GM19397 (cell line): ENCODE results near the gene ANKRD63.

Experiments used
- ATAC-seq: cut with Tn5 transposase; IDR thresholded peaks from one replicate; pipeline ENCODE4 v1.9.1; 2021; ENCODE audit warnings: mild to moderate bottlenecking, moderate library complexity; ENCODE audit not compliant: unreplicated experiment

ANKRD63 gene

DNA sequence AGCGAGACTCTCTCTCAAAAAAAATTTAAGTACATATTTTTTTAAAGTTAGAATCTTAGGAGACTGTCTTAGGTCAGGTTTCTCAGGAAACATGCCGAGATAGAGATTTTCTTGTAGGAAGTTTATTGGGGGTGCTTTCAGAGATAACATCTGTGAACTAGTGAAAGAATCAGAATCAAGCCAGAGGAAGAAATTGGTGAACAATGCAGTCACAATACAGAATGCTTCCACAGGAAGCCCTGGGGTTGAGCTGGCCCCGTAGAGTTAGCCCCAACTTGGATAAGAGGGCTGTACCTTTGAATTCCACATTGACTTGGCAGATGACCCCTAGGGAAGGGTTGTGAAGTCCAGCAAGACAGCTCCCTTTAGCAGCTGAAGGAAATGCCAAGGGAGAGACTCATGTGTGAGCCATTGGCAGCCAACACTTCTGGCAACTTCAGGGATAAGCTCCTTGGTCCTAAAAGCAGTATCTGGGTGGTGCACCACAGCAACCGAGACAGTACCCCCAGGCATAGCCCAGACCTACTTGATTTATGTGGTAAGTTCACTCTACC lies 31.9 kb upstream of the ANKRD63 start:
- ATAC-seq: no peak

DNA sequence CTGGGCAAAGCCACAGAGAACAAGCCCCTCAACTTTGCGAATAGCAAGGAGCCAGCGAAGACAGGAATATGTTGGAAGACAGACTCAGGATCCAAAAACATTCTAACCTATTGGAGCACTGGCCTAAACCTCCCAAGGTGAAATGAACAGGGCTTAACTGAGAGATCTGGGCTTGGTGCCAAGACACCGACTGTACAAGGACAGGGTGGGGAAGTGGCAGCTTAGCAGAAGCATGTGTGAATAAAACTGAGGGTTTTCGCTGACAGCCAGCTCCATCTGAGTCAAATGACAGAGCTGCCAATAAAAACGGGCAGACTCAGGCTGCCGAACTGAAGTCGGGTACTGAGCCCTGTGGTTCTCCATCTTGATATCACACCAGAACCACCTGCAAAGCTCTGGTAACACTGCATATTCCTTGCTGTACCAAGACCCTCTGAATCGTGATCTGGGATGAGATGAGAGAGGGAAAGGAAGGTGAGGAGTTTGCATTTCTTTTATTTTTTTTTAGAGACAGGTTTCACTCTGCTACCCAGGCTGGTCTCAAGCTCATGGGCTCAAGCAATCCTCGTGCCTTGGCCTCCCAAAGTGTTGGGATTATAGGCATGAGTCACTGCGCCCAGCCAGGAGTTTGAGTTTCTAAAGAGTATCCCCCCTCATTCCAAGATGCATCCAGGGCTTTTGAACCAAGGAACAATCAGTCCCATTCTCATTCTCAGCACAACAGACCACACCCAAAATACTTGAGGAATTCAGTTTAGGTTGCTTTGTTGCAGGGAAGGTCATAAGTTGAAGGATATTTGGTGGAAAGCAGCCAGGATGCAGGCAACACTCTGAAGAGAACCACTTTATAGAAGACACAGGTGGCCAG lies 30.9 kb upstream of the ANKRD63 start:
- no peak for ATAC-seq

DNA sequence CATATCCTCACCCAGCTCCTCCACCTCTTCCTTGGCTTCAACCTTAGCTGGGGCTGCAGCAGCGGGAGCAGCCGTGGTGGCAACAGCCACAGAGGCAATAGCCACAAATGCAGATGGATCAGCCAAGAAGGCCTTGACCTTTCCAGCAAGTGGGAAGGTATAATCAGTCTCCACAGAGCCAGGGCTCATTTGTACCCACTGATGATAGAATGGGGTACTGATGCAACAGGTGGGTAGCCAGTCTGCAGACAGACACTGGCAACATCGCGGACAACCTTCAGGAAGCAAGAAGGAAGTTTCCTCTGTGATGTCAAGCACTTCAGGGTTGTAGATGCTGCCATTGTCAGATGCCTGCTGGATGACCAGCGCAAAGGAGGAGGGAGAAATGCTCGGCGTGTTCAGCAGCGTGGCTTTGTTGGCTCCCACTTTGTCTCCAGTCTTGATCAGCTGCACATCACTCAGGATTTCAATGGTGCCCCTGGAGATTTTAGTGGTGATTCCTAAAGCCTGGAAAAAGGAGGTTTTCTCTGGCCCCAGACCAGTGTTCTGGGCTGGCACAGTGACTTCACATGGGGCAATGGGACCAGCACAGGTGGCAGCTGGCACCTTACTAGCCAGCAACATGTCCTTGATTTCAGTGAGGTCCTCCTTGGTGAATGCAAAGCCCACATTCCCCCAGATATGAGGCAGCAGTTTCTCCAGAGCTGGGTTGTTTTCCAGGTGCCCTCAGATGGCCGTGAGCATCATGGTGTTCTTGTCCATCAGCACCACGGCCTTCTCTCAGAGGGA lies 29.7 kb upstream of the ANKRD63 start:
- ATAC-seq: no peak

DNA sequence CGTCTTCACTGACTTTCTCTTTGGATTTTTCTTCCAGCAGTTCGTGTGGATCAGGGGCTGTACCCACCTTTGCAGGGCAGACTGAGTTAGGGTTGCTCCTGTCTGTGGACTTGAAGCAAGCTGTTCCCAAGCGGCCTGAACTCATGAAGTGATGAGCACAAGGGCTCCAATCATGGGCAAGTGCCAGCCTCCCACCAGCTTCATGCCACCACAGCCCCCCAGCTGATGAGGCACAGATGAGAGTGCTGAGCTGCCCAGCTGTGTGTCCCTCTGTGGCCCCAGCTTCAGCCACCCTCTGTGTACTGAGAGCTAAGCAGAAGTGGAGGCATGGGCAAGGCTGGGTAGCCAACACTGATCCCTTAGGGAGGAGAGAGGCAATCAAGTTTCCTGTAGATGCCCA lies 28.1 kb upstream of the ANKRD63 start:
- no peak for ATAC-seq

DNA sequence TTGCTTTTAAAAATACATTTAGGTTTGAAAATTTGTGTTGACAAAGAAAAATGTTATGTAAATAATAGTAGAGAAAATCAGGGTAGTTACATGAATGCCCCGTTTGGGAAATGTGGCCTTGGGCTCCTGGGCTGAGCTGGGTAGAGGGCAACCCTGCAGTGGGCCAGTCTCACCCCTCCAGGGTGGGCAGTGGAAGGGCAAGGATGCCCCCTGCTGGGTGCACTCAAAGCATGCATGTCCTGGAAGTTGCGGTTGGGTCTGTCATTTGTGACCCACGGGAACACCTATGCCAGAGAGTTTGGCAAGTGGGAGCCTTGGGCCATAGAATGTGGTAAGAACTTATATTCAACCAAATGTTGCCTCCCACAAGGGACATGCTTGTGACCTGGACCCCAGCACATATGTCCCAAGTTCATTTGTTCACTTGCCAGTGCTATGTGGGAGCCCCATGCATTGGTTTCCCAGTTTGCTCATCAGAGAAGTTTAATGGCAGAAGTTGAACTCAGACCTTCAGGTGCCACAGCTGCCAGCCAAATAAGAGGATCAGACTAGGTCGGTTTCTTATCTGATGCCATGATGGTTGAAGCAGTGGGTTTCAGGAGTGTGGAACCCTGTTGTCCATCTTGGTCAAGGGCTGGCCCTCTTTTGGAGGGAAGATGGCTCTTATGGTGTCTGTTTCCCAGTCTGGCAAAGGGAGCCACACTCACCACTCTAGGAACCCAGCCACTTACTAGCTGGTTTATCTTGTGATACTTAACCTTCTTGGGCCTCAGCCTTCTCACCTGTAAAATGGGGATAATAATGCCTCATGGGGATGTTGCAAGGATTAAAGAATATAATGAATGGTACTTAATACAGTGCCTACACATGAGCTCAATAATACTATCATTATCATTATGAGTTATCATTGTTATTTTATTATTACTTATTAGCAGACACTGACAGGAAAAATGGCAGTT lies 27.4 kb upstream of the ANKRD63 start:
- ATAC-seq: no peak

DNA sequence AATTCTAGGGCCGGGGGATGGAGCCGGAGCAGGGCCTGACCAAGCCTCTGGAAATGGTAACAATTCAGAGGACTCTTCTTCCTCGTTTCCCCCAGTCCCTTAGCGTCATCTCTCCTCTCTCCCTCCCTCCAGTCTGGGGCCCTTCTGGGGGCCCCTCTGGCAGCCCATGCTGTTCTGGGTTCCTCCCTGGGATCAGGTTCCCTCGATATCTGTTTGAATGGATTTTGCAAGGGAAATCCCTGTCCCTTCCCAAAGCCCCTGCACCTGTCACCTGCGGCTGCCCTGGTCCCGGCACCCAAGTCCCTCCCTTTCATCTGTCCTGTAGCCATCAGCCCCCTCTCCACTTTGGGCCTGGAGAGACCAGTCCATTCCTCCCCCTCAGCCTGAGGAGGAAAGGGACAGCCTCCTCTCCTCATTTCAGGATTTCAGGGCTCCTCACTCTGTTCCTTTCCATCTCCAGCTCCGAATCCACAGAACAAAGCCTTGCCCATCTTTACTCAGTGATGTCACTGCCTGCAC lies 26.5 kb upstream of the ANKRD63 start:
- ATAC-seq: no peak

DNA sequence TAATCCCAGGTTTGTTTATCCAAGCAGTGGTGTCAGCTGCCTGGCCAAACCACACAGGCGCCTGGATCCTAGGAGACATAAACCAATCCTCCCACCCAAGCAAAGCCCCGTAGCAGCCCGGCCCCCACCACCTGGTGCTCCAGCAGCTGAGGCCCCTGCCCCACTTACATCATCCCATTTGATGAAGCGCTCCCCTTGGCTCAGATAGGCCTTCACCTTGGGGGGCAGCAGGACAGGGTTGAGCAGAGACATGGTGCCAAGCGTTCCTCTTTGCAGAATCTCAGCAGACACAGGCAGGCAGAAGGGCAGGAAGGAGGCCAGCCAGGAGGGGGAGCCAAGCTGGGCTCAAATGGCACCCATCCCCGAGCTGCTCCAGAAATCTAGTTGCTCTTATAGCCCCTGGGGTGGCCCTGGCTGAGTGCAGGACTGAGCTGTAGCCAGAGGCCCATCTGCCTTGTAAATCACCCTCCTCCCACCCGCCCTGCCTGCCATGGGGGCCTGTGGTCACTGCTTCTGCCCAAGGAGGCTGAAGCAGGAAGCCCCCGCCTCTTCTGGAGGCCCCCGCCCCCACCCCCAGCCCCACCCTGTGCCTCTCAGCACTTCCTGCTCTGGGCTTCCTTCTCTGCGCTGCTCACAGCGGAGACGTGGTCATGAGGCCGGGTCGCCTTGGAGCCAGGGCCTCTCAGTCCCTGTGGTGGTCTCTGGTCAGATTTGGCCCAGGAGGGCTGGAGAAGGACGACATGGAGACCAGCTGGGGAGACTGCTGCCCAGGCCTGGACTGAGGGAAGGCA lies 24.8 kb upstream of the ANKRD63 start, which contains the start of gene PLCB2:
Gene PLCB2, minus strand, starts transcription at position 515 of the 791 bp plus-strand sequence. Its CDS starts 263 bp downstream, at position 252.
- ATAC-seq: peak; percentile 49

DNA sequence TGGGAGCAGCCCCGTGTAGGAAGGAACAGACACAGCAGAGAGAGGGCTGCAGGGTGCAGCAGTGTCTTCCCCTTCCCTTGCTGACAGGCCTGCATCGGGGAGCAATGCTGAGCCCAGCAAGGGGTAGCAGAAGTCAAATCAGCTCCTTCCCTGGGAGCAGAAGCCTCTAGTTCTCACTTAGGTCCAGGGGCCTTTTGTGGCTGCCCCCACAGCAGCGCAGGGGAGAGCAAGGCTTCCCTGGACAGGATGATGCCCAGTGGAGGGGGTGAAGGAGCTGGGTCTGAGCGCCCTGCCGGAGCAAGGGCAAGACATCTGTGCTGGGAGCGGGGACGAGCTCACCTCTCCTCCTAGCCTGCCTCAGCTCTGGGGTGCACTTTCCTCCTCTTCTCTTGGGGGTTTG lies 24.0 kb upstream of the ANKRD63 start:
- no peak for ATAC-seq

DNA sequence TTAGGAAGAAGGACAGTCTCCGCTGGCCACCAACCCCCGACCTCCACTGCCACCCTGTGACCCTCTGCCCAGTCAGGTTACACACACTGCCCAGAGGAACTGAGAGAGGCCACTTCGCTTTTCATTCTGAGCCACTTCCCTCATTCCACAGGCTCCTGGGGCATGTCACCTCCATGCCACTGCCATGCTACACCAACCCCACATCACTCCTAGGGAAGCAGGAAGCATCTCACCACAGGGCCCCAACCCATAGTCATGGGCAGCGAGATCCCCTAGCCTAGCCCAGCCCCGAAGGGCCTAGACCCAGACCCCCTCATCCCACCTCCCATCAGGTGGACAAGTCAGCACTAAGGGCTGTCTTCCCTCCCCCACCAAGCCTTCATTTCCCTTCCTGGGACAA lies 23.5 kb upstream of the ANKRD63 start:
- ATAC-seq: no peak

DNA sequence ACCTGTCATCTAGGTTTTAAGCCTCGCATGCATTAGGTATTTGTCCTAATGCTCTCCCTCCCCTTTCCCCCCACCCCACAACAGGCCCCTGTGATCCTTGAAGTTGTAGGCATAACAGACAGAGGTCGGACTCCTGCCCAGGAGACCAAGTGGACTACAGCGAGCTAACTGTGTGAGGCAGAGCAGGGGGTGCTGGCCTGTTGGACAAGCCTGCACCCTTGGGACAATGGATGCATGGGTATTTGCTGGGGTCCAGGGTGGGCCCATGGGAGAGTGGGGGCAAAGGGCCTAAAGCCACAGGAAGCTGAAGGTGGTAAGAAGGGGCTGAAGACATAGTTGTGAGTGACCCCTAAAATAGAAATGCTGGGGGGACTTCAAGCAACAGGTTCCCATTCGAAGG lies 22.4 kb upstream of the ANKRD63 start:
- no peak for ATAC-seq

DNA sequence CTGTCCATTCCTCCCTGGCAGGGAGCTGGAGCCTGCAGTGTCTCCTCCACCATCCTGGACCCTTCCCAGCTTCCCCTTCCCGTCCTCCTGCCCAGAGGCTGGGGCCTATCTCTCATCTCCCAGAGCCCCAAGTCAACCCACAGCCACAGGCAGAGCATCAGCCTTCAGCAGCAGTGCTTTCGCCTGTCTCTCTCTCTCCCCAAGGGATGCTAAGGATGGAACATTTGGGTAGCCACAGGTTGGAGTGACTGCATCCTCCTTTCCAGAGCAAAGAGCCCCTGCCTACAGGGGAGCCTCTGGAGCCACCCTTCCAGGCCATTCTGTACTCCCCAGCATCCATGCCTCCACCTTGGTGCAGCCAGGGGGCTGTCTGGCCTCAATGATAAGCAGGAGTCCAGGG lies 20.7 kb upstream of the ANKRD63 start:
- ATAC-seq: no peak

DNA sequence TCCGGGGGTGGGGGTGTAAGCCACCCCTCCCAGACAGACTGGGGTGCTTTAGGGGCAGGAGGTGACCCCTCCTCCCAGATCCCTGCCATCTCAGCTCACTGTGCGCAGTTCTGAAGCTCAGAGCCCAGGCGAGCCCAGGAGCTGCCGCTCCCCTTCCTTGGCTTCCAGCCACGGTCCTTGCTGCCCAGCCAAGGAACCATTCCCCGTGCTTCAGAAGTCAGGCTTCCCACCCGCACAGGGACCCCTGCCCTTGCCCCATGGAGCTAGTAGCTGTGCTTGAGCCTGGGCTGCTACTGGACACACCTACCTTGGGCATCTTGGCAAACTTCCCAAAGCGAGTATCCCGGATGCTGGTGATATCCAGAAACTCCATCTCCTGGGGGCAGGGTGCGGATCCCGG lies 20.1 kb upstream of the ANKRD63 start:
- no peak for ATAC-seq

DNA sequence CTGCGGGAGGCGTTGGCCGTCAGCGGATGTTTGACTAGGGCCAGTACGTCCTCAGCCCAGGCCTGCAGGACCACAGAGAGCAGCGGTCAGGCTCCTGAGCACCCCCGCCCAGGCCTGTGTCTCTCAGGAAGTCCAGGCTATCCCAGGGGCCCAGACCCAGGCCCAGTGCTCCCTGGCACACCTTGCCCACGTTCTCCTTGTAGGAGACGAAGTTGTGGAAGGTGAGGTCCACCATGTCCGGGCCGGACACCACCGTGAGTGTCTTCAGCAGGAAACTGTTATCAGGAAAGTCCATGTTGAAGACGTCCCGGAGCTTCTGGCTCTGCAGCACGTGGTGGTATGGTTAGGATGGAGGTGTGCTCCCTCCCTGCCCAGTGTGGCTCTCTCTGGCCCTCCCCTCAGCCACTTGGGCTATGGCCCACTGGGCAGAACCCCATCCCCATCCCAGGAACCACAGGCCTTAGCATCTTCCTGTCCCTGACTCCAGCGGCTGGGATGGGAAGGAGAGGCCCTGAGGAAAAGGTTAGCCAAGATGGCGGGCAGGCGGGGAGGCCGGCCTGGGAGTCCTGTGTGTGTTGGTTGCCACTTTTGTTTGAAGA lies 19.5 kb upstream of the ANKRD63 start:
- ATAC-seq: no peak

DNA sequence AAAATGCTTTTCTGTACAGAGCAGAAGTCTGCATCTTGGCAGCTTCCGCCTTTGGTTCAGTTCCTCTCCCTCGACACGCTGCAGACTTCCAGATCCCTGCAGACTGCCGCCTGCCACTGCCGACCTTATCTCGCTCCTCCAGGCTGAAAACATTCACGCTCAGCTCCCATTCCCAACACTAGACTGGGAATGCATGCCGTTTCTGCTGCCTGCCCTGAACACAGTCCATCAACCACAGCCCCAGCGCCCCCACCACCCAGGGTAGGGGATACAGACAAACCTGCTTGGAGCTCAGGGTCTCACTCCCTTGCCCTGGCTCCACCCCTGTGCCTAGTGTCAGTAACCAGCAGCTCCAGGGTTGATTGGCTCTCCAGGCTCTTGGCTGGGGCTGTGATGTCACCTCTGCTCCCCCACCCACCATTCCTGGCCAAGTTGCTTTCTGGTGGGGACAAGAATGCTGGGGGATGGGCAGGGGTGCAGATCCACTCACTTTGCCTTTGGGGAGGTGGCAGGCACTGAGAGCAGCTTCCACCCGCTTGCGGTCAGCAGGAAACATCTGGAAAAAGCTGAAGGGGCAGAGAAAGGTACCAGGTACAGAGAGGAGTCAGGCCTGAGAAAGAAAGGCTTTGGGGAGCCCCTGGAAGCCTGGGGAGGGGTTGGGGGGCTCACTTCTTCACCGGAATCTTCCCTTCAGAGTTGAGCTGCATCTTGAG lies 18.8 kb upstream of the ANKRD63 start:
- no peak for ATAC-seq

DNA sequence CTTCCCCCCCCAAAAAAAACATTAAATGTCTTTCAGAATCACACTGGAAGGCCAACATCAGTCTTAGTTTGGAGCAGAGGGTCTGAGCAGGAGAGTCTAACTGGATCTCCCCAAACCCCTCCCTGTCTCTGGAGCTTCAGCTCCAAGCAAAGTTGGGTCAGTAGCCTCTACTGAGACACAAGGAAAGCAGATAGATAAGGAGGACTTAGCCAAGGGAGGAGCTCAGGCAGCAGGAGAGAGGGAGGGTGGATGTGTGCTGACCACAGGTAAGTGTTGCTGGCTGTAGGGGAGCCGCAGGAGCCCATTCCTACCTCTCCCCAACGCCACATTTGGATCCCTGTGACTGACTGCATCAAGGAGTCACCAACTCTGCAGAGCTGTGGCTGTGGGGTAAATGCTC lies 17.9 kb upstream of the ANKRD63 start:
- no peak for ATAC-seq

DNA sequence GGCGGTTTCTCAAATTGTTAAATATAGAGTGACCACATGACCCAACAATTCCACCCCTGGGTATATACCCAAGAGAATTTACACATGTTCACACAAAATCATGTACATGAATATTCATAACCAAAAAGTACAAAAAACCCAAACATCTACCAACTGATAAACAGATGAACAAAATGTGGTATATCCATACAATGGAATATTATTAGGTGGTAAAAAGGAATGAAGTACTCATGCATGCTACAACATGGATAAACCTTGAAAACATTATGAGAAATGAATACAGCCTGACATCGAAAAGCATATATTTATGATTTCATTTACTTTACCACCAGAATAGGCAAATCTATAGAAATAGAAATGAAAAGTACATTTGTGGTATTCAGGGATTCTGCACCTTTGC lies 17.5 kb upstream of the ANKRD63 start:
- ATAC-seq: no peak

DNA sequence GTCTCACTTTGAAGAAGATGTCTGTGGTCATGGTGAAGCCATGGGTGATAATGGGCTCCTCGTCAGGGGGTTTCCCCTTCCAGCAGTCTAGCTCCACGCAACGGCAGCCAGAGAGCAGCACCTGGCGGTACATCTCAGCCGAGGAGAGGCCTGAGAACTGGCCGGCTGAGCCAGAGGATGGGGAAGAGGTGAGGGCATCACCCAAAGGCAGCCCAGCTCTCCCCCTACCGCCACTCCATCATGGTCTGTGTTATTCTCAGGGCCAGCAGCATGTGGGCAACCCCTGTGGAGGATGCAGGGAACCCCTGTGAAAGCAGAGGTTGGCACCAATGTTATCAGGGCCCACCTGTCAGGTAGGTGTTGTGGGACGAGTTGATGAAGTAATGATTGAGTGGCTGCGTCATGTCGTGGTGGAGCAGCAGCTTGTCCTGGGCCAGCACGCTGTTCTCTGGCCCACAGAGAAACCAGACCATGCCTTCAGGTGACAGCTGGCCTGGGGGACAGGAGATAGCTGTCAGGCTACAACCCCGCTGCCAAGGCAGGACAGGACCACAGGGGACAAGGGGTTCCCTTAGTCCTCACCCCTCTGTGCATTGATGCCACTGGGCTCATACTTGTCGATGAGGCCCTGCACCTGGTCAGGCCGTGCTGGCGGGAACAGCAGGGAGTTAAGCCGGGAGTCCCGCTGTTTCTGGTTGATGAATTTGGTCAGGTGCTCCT lies 15.5 kb upstream of the ANKRD63 start:
- no peak for ATAC-seq

DNA sequence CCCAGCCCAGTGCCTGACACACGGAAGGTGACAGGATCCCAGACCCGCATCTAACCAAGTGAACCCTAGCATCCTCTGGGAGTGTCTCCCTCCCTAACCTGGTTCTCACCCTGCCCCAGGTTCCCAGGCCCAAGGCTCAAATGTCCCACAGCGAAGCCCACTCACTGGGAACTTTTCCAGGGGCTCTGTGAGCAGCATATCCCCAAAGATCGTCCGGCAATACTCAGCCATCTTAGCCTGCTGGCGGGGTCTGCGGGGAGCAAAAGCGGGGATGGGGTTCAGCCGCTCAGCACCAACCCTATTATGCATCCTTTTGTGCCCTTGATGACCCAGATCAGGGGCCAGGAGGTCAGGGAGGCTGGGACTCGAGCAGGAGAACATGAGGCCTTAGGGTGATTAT lies 14.5 kb upstream of the ANKRD63 start:
- no peak for ATAC-seq
